Spleen (tissue), 11 donors: ENCODE data around the gene LPP. TPM values are rescaled to one million over a fixed set of nuclear protein-coding genes. Genes with fewer than 3 reads are reported as not detected.

Experiments used
- DNase-seq: peaks from one replicate; pipeline ENCODE4 v3.0.0-alpha.2; 2020
- H3K27ac ChIP-seq, 8 donors: fragments of 200-600 bp; sonication (generic) in 7 of 8; 1 replicate in 4 of 8; 2 replicates in 4 of 8; pipeline versions ENCODE4 v1.5.0 to v1.8.0; 2016 to 2021; ENCODE audit warnings: inconsistent platforms in 4 of 8, mild to moderate bottlenecking in 4 of 8, moderate library complexity in 1 of 8
- H3K27me3 ChIP-seq, 7 donors: fragments of 200-600 bp; sonication (generic) in 6 of 7; replicated peaks in 1 of 7; 1 replicate in 4 of 7; 2 replicates in 3 of 7; pipeline versions ENCODE4 v1.5.0 to v1.8.0; 2016 to 2021; ENCODE audit warnings: inconsistent platforms in 3 of 7, mild to moderate bottlenecking in 1 of 7
- H3K36me3 ChIP-seq, 6 donors: fragments of 200-600 bp; sonication (generic) in 5 of 6; 1 replicate in 4 of 6; 2 replicates in 2 of 6; pipeline versions ENCODE4 v1.5.0 to v1.8.0; 2016 to 2021; ENCODE audit warnings: inconsistent platforms in 2 of 6
- H3K4me1 ChIP-seq, 6 donors: fragments of 200-600 bp; sonication (generic) in 5 of 6; 1 replicate in 3 of 6; 2 replicates in 3 of 6; pipeline versions ENCODE4 v1.5.0 to v1.8.0; 2016 to 2021; ENCODE audit warnings: inconsistent platforms in 3 of 6
- H3K4me3 ChIP-seq, 8 donors: fragments of 200-600 bp; sonication (generic) in 7 of 8; 1 replicate in 4 of 8; 2 replicates in 4 of 8; pipeline versions ENCODE4 v1.5.0 to v1.8.0; 2016 to 2021; ENCODE audit warnings: inconsistent platforms in 4 of 8, mild to moderate bottlenecking in 4 of 8, moderate library complexity in 2 of 8
- H3K9me3 ChIP-seq, 8 donors: fragments of 200-600 bp; sonication (generic) in 7 of 8; 1 replicate in 4 of 8; 2 replicates in 4 of 8; pipeline versions ENCODE4 v1.5.0 to v1.8.0; 2016 to 2021; ENCODE audit warnings: inconsistent platforms in 4 of 8
- POLR2A ChIP-seq, 3 donors: fragments of 450-650 bp; IDR thresholded peaks; one replicate each; pipeline ENCODE4 v1.5.1; 2017; ENCODE audit warnings: antibody characterized with exemption in 3 of 3, mild to moderate bottlenecking in 1 of 3
- POLR2AphosphoS5 ChIP-seq, 3 donors: sonication (generic); formaldehyde crosslinking; IDR thresholded peaks; one replicate each; pipeline ENCODE4 v1.5.1; 2017; ENCODE audit warnings: antibody characterized with exemption in 3 of 3
- WGBS, 5 donors: extraction: QIAGEN DNeasy Blood & Tissue Kit in 3 of 5; methylation state at CpG; one replicate each; pipeline versions ENCODE4 v1.1.5 to v1.1.7; 2013 to 2018; 5-methylcytosine and 5-hydroxymethylcytosine counted together
- intact Hi-C: fragments of 100-400 bp; cut with DNase I; formaldehyde crosslinking; loops from one replicate; pipeline ENCODE4 v1.15.0; 2023; ENCODE audit warnings: low total_unique reads
- polyA plus RNA-seq, 3 donors: library from polyadenylated mRNA; stranded (reverse); fragments of 200-250 nt; gene quantifications; one replicate each; pipeline ENCODE4 v1.2.1, GENCODE V29; 2013
- total RNA-seq, 7 donors: library from RNA; depleted of rRNA in 3 of 7; stranded (reverse); fragments of >200 nt in 3 of 7; fragmentation: NEBNext Ultra II Directional in 4 of 7; extraction: Animal tissue kit (Norgen Biotek cat#: 25700) in 4 of 7; gene quantifications; one replicate each; pipeline versions ENCODE4 v1.1.0 to v1.2.1, GENCODE V29; 2016 to 2021
- TF ChIP-seq, protein P1 (sequence below), 11 experiments: fragments of 200-600 bp in 7 of 11; fragments of 450-650 bp in 4 of 11; sonication (generic) in 4 of 11; IDR thresholded peaks in 8 of 11; conservative IDR thresholded peaks in 3 of 11; 1 replicate in 7 of 11; 2 replicates in 4 of 11; pipeline versions ENCODE4 v1.4.0 to v1.8.0; 2016 to 2021; ENCODE audit warnings: antibody characterized with exemption in 11 of 11, inconsistent platforms in 4 of 11, mild to moderate bottlenecking in 1 of 11
- donor health status: healthy with polysubstance abuse.
- donor health status: DM: no; HTN: no; CAD: no; lungs with moderate emphysema.
- donor health status: DM: no; HTN: no; CAD: no.
- donor health status: Bipolar disorder and iron deficiency.
- donor health status: healthy.
- donor health status: DM: no; HTN: no; CAD: no.
- donor health status: DM: yes; HTN: yes; CAD: no.

Gene LPP
- total and polyA plus RNA-seq, 10 donors: 2.4 to 270 (median 156) TPM

DNA sequence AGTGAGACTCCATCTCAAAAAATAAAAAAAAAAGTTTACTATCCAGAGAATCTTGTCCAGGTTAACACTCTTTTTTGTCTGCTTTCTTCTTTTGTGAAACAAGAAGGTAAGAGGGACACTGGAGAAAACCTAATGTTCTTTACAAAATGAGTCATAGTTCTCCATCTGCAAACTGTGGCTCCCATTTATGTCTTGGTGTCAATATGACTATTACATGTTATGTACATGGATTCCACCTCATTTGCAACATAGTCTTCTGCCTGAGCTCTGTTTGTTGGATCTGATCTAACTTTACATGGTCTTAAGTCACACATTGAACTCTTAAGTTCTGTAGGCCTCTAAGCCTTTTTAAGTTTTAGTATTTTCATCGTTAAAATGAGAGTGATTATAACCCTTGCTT, 596.7 kb downstream of the LPP start:
- Histone ChIP-seq H3K9me3 (no peaks in the 10 kb centered on the region), H3K4me3 (no peak overlapping the region), H3K36me3 (no peaks in the 10 kb centered on the region), H3K27ac (no peak overlapping the region), H3K27me3 (no peaks in the 10 kb centered on the region), H3K4me1 (peaks cover 0 to 33% (median 6%) of the 10 kb centered on the region in 6 donors)
- TF ChIP-seq, protein P1, sequence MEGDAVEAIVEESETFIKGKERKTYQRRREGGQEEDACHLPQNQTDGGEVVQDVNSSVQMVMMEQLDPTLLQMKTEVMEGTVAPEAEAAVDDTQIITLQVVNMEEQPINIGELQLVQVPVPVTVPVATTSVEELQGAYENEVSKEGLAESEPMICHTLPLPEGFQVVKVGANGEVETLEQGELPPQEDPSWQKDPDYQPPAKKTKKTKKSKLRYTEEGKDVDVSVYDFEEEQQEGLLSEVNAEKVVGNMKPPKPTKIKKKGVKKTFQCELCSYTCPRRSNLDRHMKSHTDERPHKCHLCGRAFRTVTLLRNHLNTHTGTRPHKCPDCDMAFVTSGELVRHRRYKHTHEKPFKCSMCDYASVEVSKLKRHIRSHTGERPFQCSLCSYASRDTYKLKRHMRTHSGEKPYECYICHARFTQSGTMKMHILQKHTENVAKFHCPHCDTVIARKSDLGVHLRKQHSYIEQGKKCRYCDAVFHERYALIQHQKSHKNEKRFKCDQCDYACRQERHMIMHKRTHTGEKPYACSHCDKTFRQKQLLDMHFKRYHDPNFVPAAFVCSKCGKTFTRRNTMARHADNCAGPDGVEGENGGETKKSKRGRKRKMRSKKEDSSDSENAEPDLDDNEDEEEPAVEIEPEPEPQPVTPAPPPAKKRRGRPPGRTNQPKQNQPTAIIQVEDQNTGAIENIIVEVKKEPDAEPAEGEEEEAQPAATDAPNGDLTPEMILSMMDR (IDR thresholded peaks at IDR 0.05 in 8 of 11, conservative IDR thresholded peaks at IDR 0.05 in 3 of 11): no peak
- TF ChIP-seq POLR2AphosphoS5 (IDR thresholded peaks at IDR 0.05): no peak
- no peak for TF ChIP-seq POLR2A (IDR thresholded peaks at IDR 0.05)
- DNase-seq: no peak
- 88 to 96% (median 89%) methylated on average over 1 of the region's 1 CpG for WGBS, 5 donors
- intact Hi-C loops: loop anchor here (10.0 kb wide), 1 partner anchor 1006 kb away; the partner anchor contains the start of gene BCL6

DNA sequence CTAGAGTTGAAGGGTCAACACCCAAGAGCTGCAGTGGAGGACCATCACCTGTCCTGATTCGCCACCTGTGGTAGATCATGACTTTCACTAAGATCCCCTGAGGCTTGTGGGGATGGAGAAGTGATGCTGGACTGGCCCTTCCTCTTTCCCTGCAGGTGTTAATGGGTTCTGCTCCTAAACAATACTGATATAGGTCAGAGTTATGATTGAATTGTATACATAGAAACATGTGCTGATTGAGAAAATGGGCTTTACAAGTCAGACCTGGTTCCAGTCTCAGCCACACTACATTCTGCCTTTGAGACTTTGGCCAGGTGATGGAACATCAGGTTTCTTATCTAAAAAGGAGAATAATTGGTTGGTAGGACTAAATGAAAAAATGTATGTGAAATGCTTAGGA, 598.9 kb downstream of the LPP start:
- Histone ChIP-seq H3K9me3 (no peaks in the 10 kb centered on the region), H3K27ac (no peak overlapping the region), H3K4me3 (no peak overlapping the region), H3K36me3 (no peaks in the 10 kb centered on the region), H3K27me3 (no peaks in the 10 kb centered on the region), H3K4me1 (peaks cover 0 to 42% (median 6%) of the 10 kb centered on the region in 6 donors)
- 62 to 86% (median 80%) methylated on average over 1 of the region's 1 CpG for WGBS, 5 donors
- intact Hi-C loops: loop anchor here (10.0 kb wide), 1 partner anchor 1008 kb away; the partner anchor contains the start of gene BCL6
- TF ChIP-seq, protein P1 (IDR thresholded peaks at IDR 0.05 in 8 of 11, conservative IDR thresholded peaks at IDR 0.05 in 3 of 11): no peak
- no peak for TF ChIP-seq POLR2AphosphoS5 (IDR thresholded peaks at IDR 0.05)
- TF ChIP-seq POLR2A (IDR thresholded peaks at IDR 0.05): no peak
- DNase-seq: no peak

DNA sequence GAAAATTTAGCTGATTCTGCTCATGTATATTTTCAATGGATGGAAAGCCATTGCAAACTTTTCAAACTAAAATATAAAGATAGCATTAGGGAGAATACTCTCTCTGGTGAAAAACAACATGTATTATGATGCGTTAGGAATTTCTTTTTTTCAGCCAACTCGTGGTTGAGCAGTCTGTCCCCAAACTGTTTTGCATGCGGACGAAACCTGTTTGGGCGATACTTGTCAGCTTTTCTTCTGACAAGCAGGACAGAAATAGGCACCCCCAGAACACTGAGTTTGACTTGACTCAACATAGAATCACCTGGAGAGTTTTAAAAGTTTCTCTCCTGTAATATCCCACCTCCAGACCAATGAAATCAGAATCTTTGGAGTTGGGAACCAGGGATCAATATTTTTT, 600.3 kb downstream of the LPP start:
- Histone ChIP-seq H3K27ac (no peak overlapping the region), H3K36me3 (no peaks in the 10 kb centered on the region), H3K9me3 (no peaks in the 10 kb centered on the region), H3K4me3 (no peak overlapping the region), H3K4me1 (peaks cover 0 to 38% (median 6%) of the 10 kb centered on the region in 6 donors), H3K27me3 (no peaks in the 10 kb centered on the region)
- no peak for DNase-seq
- 71 to 84% (median 83%) methylated on average over 5 of the region's 5 CpGs for whole genome bisulfite sequencing, 5 donors
- TF ChIP-seq POLR2A (IDR thresholded peaks at IDR 0.05) (no peak), POLR2AphosphoS5 (IDR thresholded peaks at IDR 0.05) (no peak)
- TF ChIP-seq, protein P1 (IDR thresholded peaks at IDR 0.05 in 8 of 11, conservative IDR thresholded peaks at IDR 0.05 in 3 of 11): no peak
- intact Hi-C loops: loop anchor here (10.0 kb wide), 1 partner anchor 1009 kb away; the partner anchor contains the start of gene BCL6

DNA sequence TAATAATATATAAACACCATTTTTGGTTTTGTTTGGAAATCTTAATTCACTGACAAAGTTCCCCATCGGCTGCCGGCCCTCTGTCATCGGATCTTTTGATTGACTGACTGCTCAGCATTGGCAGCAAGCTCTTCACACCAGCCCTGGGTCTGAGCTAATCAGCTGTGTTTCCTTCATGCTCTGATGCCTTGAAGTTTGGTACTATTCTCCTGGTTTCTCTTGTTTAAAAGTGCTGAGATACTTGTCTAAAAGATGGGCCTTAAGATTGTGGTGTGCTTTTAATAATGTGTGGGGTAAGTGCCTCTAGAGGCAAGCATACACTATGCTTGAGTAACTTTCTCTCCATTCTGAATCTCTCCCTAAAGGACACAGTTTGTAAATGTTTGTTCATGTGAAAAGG, 602.3 kb downstream of the LPP start:
- DNase-seq: no peak
- Histone ChIP-seq H3K4me3 (no peak overlapping the region), H3K36me3 (peaks cover 0 to 16% (median 0%) of the 10 kb centered on the region in 6 donors), H3K27ac (no peak overlapping the region), H3K4me1 (peaks cover 0 to 38% (median 6%) of the 10 kb centered on the region in 6 donors), H3K27me3 (no peaks in the 10 kb centered on the region), H3K9me3 (no peaks in the 10 kb centered on the region)
- 80 to 90% (median 86%) methylated on average over 3 of the region's 3 CpGs for WGBS, 5 donors
- intact Hi-C loops: loop anchor here (10.0 kb wide), 1 partner anchor 1011 kb away; the partner anchor contains the start of gene BCL6
- TF ChIP-seq, protein P1 (IDR thresholded peaks at IDR 0.05 in 8 of 11, conservative IDR thresholded peaks at IDR 0.05 in 3 of 11): no peak
- TF ChIP-seq POLR2AphosphoS5 (IDR thresholded peaks at IDR 0.05): no peak
- no peak for TF ChIP-seq POLR2A (IDR thresholded peaks at IDR 0.05)
